Pancreas (tissue), 10 donors: ENCODE results near the gene CCDC32. TPM values are rescaled to one million over a fixed set of nuclear protein-coding genes. Genes with fewer than 3 reads are reported as not detected.

Source experiments
- ATAC-seq, 4 donors: fragments of 200-7000 bp; cut with Tn5 transposase; one replicate each; pipeline versions ENCODE4 v1.8.0 to v1.9.1; 2020; ENCODE audit warnings: mild to moderate bottlenecking in 4 of 4, moderate library complexity in 4 of 4
- DNase-seq, 6 donors: peaks; one replicate each; pipeline ENCODE4 v3.0.0-alpha.2; 2020
- FAIRE-seq: peaks from 2 replicates; lab custom pipeline; 2012; peaks lifted over from hg19 to GRCh38; lab: Jason Lieb, UNC
- H3K27ac ChIP-seq, 4 donors: fragments of 200-600 bp; sonication (generic); 1 replicate in 3 of 4; 2 replicates in 1 of 4; pipeline versions ENCODE4 v1.5.0 to v1.8.0; 2020
- H3K27me3 ChIP-seq, 4 donors: fragments of 200-600 bp; one replicate each; pipeline ENCODE4 v1.8.0; 2021
- H3K36me3 ChIP-seq, 3 donors: fragments of 200-600 bp; sonication (generic) in 1 of 3; one replicate each; pipeline versions ENCODE4 v1.5.0 to v1.8.0; 2020 to 2021
- H3K4me1 ChIP-seq, 3 donors: fragments of 200-600 bp; one replicate each; pipeline ENCODE4 v1.8.0; 2021
- H3K4me3 ChIP-seq, 4 donors: fragments of 200-600 bp; sonication (generic) in 2 of 4; one replicate each; pipeline versions ENCODE4 v1.5.0 to v1.8.0; 2020 to 2021
- H3K9me3 ChIP-seq, 4 donors: fragments of 200-600 bp; one replicate each; pipeline ENCODE4 v1.8.0; 2021
- CTCF ChIP-seq, 4 donors: fragments of 200-600 bp; sonication (generic) in 3 of 4; IDR thresholded peaks; one replicate each; pipeline versions ENCODE4 v1.5.0 to v1.8.0; 2021; ENCODE audit warnings: antibody characterized with exemption in 4 of 4
- WGBS, 2 donors: extraction: QIAGEN DNeasy Blood & Tissue Kit; methylation state at CpG; one replicate each; pipeline ENCODE4 v1.1.7; 2013; 5-methylcytosine and 5-hydroxymethylcytosine counted together
- intact Hi-C, 3 donors: fragments of 100-400 bp; cut with DNase I; formaldehyde crosslinking; loops; one replicate each; pipeline versions ENCODE4 v1.11.1 to v1.14.2; 2022
- polyA plus RNA-seq, 2 donors: library from polyadenylated mRNA; stranded (reverse); fragments of 200-250 nt; gene quantifications; one replicate each; pipeline ENCODE4 v1.2.3, GENCODE V29; 2013
- total RNA-seq, 6 donors: library from RNA; stranded (reverse); fragmentation: NEBNext Ultra II Directional in 4 of 6; extraction: Animal tissue kit (Norgen Biotek cat#: 25700) in 4 of 6; gene quantifications; one replicate each; pipeline versions ENCODE4 v1.2.1 to v1.2.4, GENCODE V29; 2021 to 2023
- donor health status: healthy with polysubstance abuse.
- donor health status: DM: no; HTN: no; CAD: no; lungs with moderate emphysema.
- donor health status: DM: no; HTN: no; CAD: no.
- donor health status: control.
- donor health status: control.
- donor health status: Bipolar disorder and iron deficiency.
- donor health status: DM: yes; HTN: yes; CAD: no.
- donor health status: DM: no; HTN: no; CAD: no.
- donor health status: DM: no; HTN: no; CAD: no.
- donor health status: DM: yes; HTN: yes; CAD: no.

CCDC32 gene
- total and polyA plus RNA-seq, 8 donors: 13.5 to 22.6 (median 16.1) TPM

DNA sequence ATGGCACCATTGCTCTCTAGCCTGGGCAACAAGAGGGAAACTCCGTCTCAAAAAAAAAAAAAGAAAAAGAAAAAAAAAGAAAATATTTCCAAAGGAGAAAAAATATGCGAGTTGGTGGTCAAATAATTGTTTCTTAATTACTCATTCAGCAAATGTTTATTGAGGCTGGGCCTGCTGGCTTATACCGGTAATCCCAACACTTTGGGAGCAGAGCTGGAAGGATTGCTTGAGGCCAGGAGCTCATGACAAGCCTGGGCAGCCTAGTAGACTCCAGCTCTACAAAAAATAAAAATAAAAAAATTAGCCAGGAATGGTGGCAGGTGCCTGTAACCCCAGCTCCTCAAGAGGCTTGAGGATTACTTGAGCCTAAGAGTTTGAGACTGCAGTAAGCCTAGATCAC lies 33.3 kb upstream of the CCDC32 start:
- peaks cover 3 to 8% (median 7%) of the 10 kb centered on the region in 3 donors for H3K4me1 ChIP-seq
- WGBS, 2 donors: 59 to 61% methylated on average over 3 of the region's 3 CpGs
- intact Hi-C loops: no loop called here
- no peak overlapping the region for H3K27ac ChIP-seq
- H3K36me3 ChIP-seq: no peaks in the 10 kb centered on the region
- no peaks in the 10 kb centered on the region for H3K27me3 ChIP-seq
- TF ChIP-seq CTCF (IDR thresholded peaks at IDR 0.05): no peak
- DNase-seq: no peak
- FAIRE-seq: no peak
- no peaks in the 10 kb centered on the region for H3K9me3 ChIP-seq
- no peak for ATAC-seq
- no peak overlapping the region for H3K4me3 ChIP-seq

- intact Hi-C loops: no loop called here
- 95 to 98% methylated on average over 2 of the region's 2 CpGs for WGBS, 2 donors
- Histone ChIP-seq H3K27ac (no peak overlapping the region), H3K4me3 (no peak overlapping the region), H3K27me3 (no peaks in the 10 kb centered on the region), H3K36me3 (no peaks in the 10 kb centered on the region), H3K9me3 (no peaks in the 10 kb centered on the region), H3K4me1 (peaks cover 3 to 8% (median 7%) of the 10 kb centered on the region in 3 donors)
- no peak for ATAC-seq
- no peak for FAIRE-seq
- DNase-seq: no peak
- TF ChIP-seq CTCF (IDR thresholded peaks at IDR 0.05): no peak
These were observed 32.2 kb upstream of the CCDC32 start for GRCh38 chr15:40597024-40597423.

DNA sequence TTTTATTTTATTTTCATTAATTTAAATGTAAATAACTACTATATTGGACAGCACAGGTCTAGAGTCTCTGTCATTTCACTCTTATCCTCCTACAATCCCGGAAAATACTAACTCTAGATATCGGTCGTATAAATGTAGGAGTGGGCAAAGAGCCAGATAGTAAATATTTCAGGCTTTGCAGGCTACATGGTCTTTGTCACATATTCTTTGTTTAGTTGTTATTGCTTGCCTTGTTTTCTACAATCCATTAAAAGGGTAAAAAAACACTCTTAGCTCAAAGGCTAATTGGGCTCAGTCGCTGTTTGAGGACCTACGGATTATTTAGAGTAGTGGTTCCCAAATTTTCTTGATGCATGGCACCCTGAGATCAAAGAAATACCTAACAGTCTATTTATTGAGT lies 30.9 kb upstream of the CCDC32 start:
- no peaks in the 10 kb centered on the region for H3K27me3 ChIP-seq
- H3K4me3 ChIP-seq: no peak overlapping the region
- WGBS, 2 donors: 55 to 67% methylated on average over 5 of the region's 5 CpGs
- FAIRE-seq (no peak), DNase-seq (no peak), ATAC-seq (no peak)
- TF ChIP-seq CTCF (IDR thresholded peaks at IDR 0.05): no peak
- intact Hi-C loops: no loop called here
- H3K27ac ChIP-seq: no peak overlapping the region
- no peaks in the 10 kb centered on the region for H3K36me3 ChIP-seq
- H3K4me1 ChIP-seq: peaks cover 3 to 8% (median 7%) of the 10 kb centered on the region in 3 donors
- no peaks in the 10 kb centered on the region for H3K9me3 ChIP-seq

DNA sequence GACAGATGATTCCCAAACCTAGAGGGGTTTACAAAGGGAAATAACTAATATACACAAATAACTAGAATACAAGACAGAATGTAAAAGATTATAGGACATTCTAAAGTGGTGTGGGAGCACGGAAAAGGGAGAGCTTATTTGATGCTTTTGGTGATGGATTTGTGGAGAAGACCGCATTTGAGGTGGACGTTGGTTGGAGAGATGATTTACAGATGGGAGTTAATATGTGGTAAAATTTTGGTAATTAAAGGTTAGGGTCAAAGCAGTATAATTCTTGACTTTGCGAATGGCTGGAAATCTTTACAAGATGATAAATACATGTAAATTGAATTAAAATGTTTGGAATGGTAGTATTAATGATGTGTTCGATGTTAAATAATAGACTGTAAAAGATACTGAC lies 30.4 kb upstream of the CCDC32 start:
- 30 to 40% methylated on average over 5 of the region's 5 CpGs for WGBS, 2 donors
- no peaks in the 10 kb centered on the region for H3K27me3 ChIP-seq

More for the DNA sequence above, 30.4 kb upstream of the CCDC32 start:
- ATAC-seq (no peak), FAIRE-seq (no peak), DNase-seq (no peak)
- TF ChIP-seq CTCF (IDR thresholded peaks at IDR 0.05): no peak
- Histone ChIP-seq H3K4me3 (peak overlapping the region in 1 of 4 donors; percentile 67), H3K36me3 (no peaks in the 10 kb centered on the region), H3K27ac (no peak overlapping the region), H3K4me1 (peaks cover 3 to 8% (median 7%) of the 10 kb centered on the region in 3 donors), H3K9me3 (no peaks in the 10 kb centered on the region)
- intact Hi-C loops: no loop called here
